H9 (cell line): Measurements from ENCODE around the gene HDLBP. TPM values are rescaled to one million over a fixed set of nuclear protein-coding genes. Genes with fewer than 3 reads are reported as not detected.

Experiments used
- DNase-seq: peaks from one replicate; pipeline ENCODE4 v3.0.0-alpha.2; 2017
- H2AFZ ChIP-seq: one replicate; pipeline ENCODE4 v1.6.1; 2013; ENCODE audit warnings: mild to moderate bottlenecking, low read length, control low read depth, moderate library complexity
- H2AK5ac ChIP-seq: 2 replicates; pipeline ENCODE4 v1.6.1; 2013; ENCODE audit warnings: low read length, control low read depth, mixed read lengths; ENCODE audit not compliant: insufficient read length
- H2BK120ac ChIP-seq: one replicate; pipeline ENCODE4 v1.6.1; 2013; ENCODE audit warnings: low read depth, mild to moderate bottlenecking, low read length, control low read depth, inconsistent platforms; ENCODE audit not compliant: poor library complexity, severe bottlenecking
- H2BK12ac ChIP-seq: 2 replicates; pipeline ENCODE4 v1.6.1; 2013; ENCODE audit warnings: low read length, control low read depth, mixed read lengths, low read depth; ENCODE audit not compliant: insufficient read length
- H2BK15ac ChIP-seq: 2 replicates; pipeline ENCODE4 v1.6.1; 2013; ENCODE audit warnings: low read depth, low read length, control low read depth
- H2BK20ac ChIP-seq: one replicate; pipeline ENCODE4 v1.6.1; 2013; ENCODE audit warnings: low read depth, mild to moderate bottlenecking, low read length, control low read depth, inconsistent platforms; ENCODE audit not compliant: poor library complexity, severe bottlenecking
- H2BK5ac ChIP-seq: 2 replicates; pipeline ENCODE4 v1.6.1; 2013; ENCODE audit warnings: low read length, control low read depth, mixed read lengths; ENCODE audit not compliant: insufficient read length
- H3K14ac ChIP-seq: 2 replicates; pipeline ENCODE4 v1.6.1; 2013; ENCODE audit warnings: low read length, control low read depth; ENCODE audit not compliant: insufficient read depth
- H3K18ac ChIP-seq: 2 replicates; pipeline ENCODE4 v1.6.1; 2013; ENCODE audit warnings: low read depth, mild to moderate bottlenecking, mixed read lengths, low read length, control low read depth; ENCODE audit not compliant: insufficient read length
- H3K23ac ChIP-seq: 2 replicates; pipeline ENCODE4 v1.6.1; 2013; ENCODE audit warnings: low read length, control low read depth, mixed read lengths, low read depth; ENCODE audit not compliant: insufficient read length
- H3K23me2 ChIP-seq: 2 replicates; pipeline ENCODE4 v1.6.1; 2013; ENCODE audit warnings: low read depth, mild to moderate bottlenecking, mixed read lengths, low read length, control low read depth; ENCODE audit not compliant: insufficient read length, poor library complexity, severe bottlenecking
- H3K27ac ChIP-seq: 2 replicates; pipeline ENCODE4 v1.5.1; 2013; ENCODE audit warnings: low read length, control low read depth, mixed read lengths, low read depth; ENCODE audit not compliant: insufficient read length
- H3K27me3 ChIP-seq: 2 replicates; pipeline ENCODE4 v1.6.1; 2013; ENCODE audit warnings: low read length, control low read depth, inconsistent platforms; ENCODE audit not compliant: insufficient read depth
- H3K4ac ChIP-seq: 2 replicates; pipeline ENCODE4 v1.6.1; 2013; ENCODE audit warnings: low read depth, mild to moderate bottlenecking, control low read depth, inconsistent platforms, low read length, moderate library complexity
- H3K4me1 ChIP-seq: 2 replicates; pipeline ENCODE4 v1.6.1; 2013; ENCODE audit warnings: low read length, control low read depth, inconsistent platforms; ENCODE audit not compliant: insufficient read depth
- H3K4me2 ChIP-seq: 2 replicates; pipeline ENCODE4 v1.6.1; 2013; ENCODE audit warnings: low read length, control low read depth, mixed read lengths; ENCODE audit not compliant: insufficient read length, insufficient read depth
- H3K56ac ChIP-seq: 2 replicates; pipeline ENCODE4 v1.6.1; 2013; ENCODE audit warnings: low read depth, mild to moderate bottlenecking, mixed read lengths, low read length, control low read depth; ENCODE audit not compliant: insufficient read length
- H3K79me1 ChIP-seq: 2 replicates; pipeline ENCODE4 v1.6.1; 2013; ENCODE audit warnings: low read depth, mild to moderate bottlenecking, moderate library complexity, low read length, control low read depth, inconsistent platforms; ENCODE audit not compliant: insufficient read depth, poor library complexity, severe bottlenecking
- H3K79me2 ChIP-seq: 2 replicates; pipeline ENCODE4 v1.6.1; 2013; ENCODE audit warnings: low read length, control low read depth, inconsistent platforms; ENCODE audit not compliant: insufficient read depth
- H3K9ac ChIP-seq: 2 replicates; pipeline ENCODE4 v1.6.1; 2013; ENCODE audit warnings: low read length, control low read depth, mixed read lengths; ENCODE audit not compliant: insufficient read length; ENCODE audit errors: extremely low read depth
- H3K9me3 ChIP-seq: one replicate; pipeline ENCODE4 v1.6.1; 2013; ENCODE audit warnings: low read depth, low read length, inconsistent platforms; ENCODE audit not compliant: control insufficient read depth
- H3T11ph ChIP-seq: one replicate; pipeline ENCODE4 v1.6.1; 2013; ENCODE audit warnings: mild to moderate bottlenecking, low read length, control low read depth, inconsistent platforms
- H4K20me1 ChIP-seq: one replicate; pipeline ENCODE4 v1.6.1; 2013; ENCODE audit not compliant: control insufficient read depth, insufficient read length, insufficient read depth
- H4K5ac ChIP-seq: 2 replicates; pipeline ENCODE4 v1.6.1; 2013; ENCODE audit warnings: low read depth, mild to moderate bottlenecking, mixed read lengths, low read length, control low read depth; ENCODE audit not compliant: insufficient read length
- H4K8ac ChIP-seq: replicated peaks from 2 replicates; pipeline ENCODE4 v1.6.1; 2013; ENCODE audit warnings: low read length, control low read depth, mixed read lengths, low read depth; ENCODE audit not compliant: insufficient read length
- H4K91ac ChIP-seq: 2 replicates; pipeline ENCODE4 v1.6.1; 2013; ENCODE audit warnings: low read depth, mild to moderate bottlenecking, moderate library complexity, mixed read lengths, low read length, control low read depth; ENCODE audit not compliant: insufficient read length
- H3K27ac Mint-ChIP-seq, 3 experiments: 2 replicates in 2 of 3; 3 replicates in 1 of 3; pipeline ENCODE4 v1.8.0; 2020 to 2021; ENCODE audit warnings: mixed read lengths in 3 of 3, mild to moderate bottlenecking in 1 of 3, moderate library complexity in 1 of 3
- H3K27me3 Mint-ChIP-seq: 2 replicates; pipeline ENCODE4 v1.8.0; 2021; ENCODE audit warnings: low read depth, mild to moderate bottlenecking, moderate library complexity, mixed read lengths
- H3K36me3 Mint-ChIP-seq, 3 experiments: 2 replicates in 2 of 3; 3 replicates in 1 of 3; pipeline ENCODE4 v1.8.0; 2020 to 2021; ENCODE audit warnings: low read depth in 3 of 3, mixed read lengths in 3 of 3; ENCODE audit not compliant: insufficient read depth in 1 of 3
- H3K4me1 Mint-ChIP-seq, 2 experiments: 2 replicates each; pipeline ENCODE4 v1.8.0; 2020; ENCODE audit warnings: mixed read lengths in 2 of 2
- H3K4me3 Mint-ChIP-seq, 2 experiments: 2 replicates in 1 of 2; 3 replicates in 1 of 2; pipeline ENCODE4 v1.8.0; 2020 to 2021; ENCODE audit warnings: mild to moderate bottlenecking in 2 of 2, mixed read lengths in 2 of 2, moderate library complexity in 1 of 2
- H3K9me3 Mint-ChIP-seq, 2 experiments: 2 replicates in 1 of 2; 3 replicates in 1 of 2; pipeline ENCODE4 v1.8.0; 2020; ENCODE audit warnings: mild to moderate bottlenecking in 2 of 2, mixed read lengths in 2 of 2, moderate library complexity in 1 of 2
- CTCF ChIP-seq: fragments of 200-600 bp; sonication (generic); conservative IDR thresholded peaks from 3 replicates; pipeline ENCODE4 v1.8.0; 2021; ENCODE audit warnings: antibody characterized with exemption, mild to moderate bottlenecking
- WGBS: extraction: QIAGEN DNeasy Blood & Tissue Kit; methylation state at CpG from one replicate; pipeline ENCODE4 v1.1.7; 2013; ENCODE audit warnings: missing lambda C conversion rate, low lambda C conversion rate, mixed read lengths; ENCODE audit not compliant: insufficient read length; ENCODE audit errors: extremely low coverage; 5-methylcytosine and 5-hydroxymethylcytosine counted together
- total RNA-seq: library from RNA; stranded (reverse); gene quantifications from 2 replicates; pipeline ENCODE4 v1.2.1, GENCODE V29; 2021

The HDLBP gene
- total RNA-seq, 1 experiment from 2014 or later, result 364 TPM

- H3K9me3 ChIP-seq, result no peaks in the 10 kb centered on the region
- no peaks in the 10 kb centered on the region for H3K27me3 Mint-ChIP-seq
- no peak overlapping the region for H2BK20ac ChIP-seq
- H4K5ac ChIP-seq, result no peak overlapping the region
- H3K27ac ChIP-seq, result no peak overlapping the region
- H3K56ac ChIP-seq, result no peak overlapping the region
- H2BK12ac ChIP-seq, result no peak overlapping the region
- H3K9ac ChIP-seq, result no peak overlapping the region
- no peaks in the 10 kb centered on the region for H3K27me3 ChIP-seq
- no peak overlapping the region for H3K4me3 Mint-ChIP-seq
- no peak overlapping the region for H2AK5ac ChIP-seq
- peaks cover 4 to 11% (median 6%) of the 10 kb centered on the region in 3 experiments; a peak in 4 of 7 replicates for H3K36me3 Mint-ChIP-seq
- H3K4me2 ChIP-seq, result no peak overlapping the region
- no CpG with 5 or more reads among the region's 5 CpGs for WGBS
- no peak overlapping the region for H3K18ac ChIP-seq
- H3K79me1 ChIP-seq, result peaks cover 7% of the 10 kb centered on the region
- no peaks in the 10 kb centered on the region for H3K9me3 Mint-ChIP-seq
- H4K20me1 ChIP-seq, result no peaks in the 10 kb centered on the region
- H3K4ac ChIP-seq, result no peak overlapping the region
- H4K8ac ChIP-seq, result no peak overlapping the region
- H3K23ac ChIP-seq, result no peak overlapping the region
- no peak overlapping the region for H3T11ph ChIP-seq
- no peak overlapping the region for H2BK120ac ChIP-seq
- no peaks in the 10 kb centered on the region; the same call in 1 of the 2 replicates for H3K4me1 ChIP-seq
- peaks cover 18 to 27% of the 10 kb centered on the region in 2 experiments for H3K4me1 Mint-ChIP-seq
- no peak overlapping the region for H2BK15ac ChIP-seq
- no peak for DNase-seq
- no peak overlapping the region for H3K14ac ChIP-seq
- H2BK5ac ChIP-seq, result no peak overlapping the region
- no peak for TF ChIP-seq CTCF
- H3K27ac Mint-ChIP-seq, result peak overlapping the region in 1 of 3 experiments; percentile 20; a peak in 3 of 7 replicates
- no peak overlapping the region for H2AFZ ChIP-seq
- peaks cover 58% of the 10 kb centered on the region; the same call in 1 of the 2 replicates for H3K79me2 ChIP-seq
- H4K91ac ChIP-seq, result no peak overlapping the region
- no peaks in the 10 kb centered on the region for H3K23me2 ChIP-seq
Observed at GRCh38 chr2:241298673-241299072, 16.8 kb downstream of the HDLBP start.
